Measurements from ENCODE around the gene LRRC36. TPM values are rescaled to one million over a fixed set of nuclear protein-coding genes. Genes with fewer than 3 reads are reported as not detected.
A peak's percentile ranks its signal among the peaks of the same experiment; 100 is the strongest.

The LRRC36 gene
- total RNA-seq, 2 donors from 2014 or later: 1.6 TPM; not detected in 1

DNA sequence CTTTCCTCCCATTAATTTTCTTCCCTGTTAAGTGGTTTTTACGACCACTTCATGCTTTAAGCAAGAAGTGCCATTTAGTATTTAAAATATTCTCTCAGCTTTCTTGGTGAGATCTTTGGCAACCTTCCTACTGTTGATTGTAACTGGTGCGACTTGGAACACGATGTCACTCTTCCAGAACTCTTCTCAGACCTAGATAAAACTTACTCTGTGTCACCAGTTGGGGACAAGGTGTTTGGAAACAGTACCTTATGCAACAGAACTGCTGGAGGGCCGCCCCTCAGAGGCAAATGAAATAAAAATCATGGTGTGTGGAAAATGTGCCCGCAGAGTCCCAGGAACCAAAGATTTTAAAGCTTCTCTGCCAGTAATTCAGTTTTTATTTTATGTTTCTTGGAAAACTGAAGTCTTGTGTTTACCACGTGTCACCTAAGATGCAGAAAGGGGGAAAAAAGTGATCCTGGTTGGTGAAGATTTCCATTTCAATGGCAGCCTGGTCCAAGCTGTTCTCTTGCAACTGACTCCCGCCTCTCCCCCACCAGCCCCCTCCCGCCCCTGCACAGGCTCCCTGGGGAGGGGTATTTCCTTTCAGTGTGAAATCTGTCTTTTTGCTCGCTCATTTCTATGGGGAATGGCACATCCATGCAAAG lies 97.1 kb downstream of the LRRC36 start:
- Mint-ChIP-seq H3K27me3 (peaks cover 25% of the 10 kb centered on the region), H3K4me1 (no peaks in the 10 kb centered on the region), H3K9me3 (no peaks in the 10 kb centered on the region), H3K4me3 (no peak overlapping the region), H3K36me3 (ENCODE audit: low read depth) (no peaks in the 10 kb centered on the region), H3K27ac (no peak overlapping the region)
- ATAC-seq (replicated peaks): no peak

DNA sequence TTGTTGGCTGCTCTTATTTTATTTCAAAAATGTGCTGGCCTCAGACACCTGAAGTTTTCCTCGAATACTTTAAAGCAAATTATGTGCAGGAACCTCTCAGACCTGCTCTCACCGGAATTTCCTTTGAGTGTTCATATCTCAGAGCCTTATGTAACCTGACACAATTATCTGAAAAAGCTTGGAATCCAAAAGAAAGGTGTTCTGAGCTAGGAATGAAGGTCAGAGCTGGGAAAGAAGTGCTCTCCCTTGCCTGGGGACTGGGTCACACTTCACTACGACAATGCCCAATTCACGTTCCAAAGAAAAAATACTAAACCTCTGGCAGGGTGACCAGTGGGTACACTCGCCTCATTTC lies 97.6 kb downstream of the LRRC36 start:
- H3K27ac Mint-ChIP-seq: no peak overlapping the region
- H3K27me3 Mint-ChIP-seq: peaks cover 29% of the 10 kb centered on the region
- no peaks in the 10 kb centered on the region for H3K36me3 Mint-ChIP-seq (ENCODE audit: low read depth)
- H3K4me3 Mint-ChIP-seq: no peak overlapping the region
- ATAC-seq (replicated peaks): no peak
- no peaks in the 10 kb centered on the region for H3K4me1 Mint-ChIP-seq
- no peaks in the 10 kb centered on the region for H3K9me3 Mint-ChIP-seq

DNA sequence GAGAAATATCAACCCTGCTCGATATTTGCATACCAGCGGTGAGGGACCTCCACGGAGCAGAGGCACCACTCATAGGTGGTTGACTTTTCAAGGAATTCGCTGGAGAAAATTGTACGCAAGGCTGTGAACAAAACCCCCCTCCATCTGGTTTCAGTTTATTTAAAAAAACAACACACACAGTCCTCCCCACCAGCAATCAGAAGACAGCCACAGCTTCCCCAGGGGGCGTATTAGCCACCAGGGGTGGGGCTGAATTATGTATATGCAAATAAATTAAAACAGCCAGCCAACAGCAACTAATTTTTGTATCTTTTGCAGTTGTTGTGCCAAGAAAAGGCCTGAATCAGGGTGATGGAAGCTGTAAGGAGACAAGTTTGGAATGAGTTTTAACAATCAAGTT lies 98.4 kb downstream of the LRRC36 start:
- Mint-ChIP-seq H3K36me3 (ENCODE audit: low read depth) (no peaks in the 10 kb centered on the region), H3K27ac (no peak overlapping the region), H3K27me3 (peaks cover 29% of the 10 kb centered on the region)

DNA sequence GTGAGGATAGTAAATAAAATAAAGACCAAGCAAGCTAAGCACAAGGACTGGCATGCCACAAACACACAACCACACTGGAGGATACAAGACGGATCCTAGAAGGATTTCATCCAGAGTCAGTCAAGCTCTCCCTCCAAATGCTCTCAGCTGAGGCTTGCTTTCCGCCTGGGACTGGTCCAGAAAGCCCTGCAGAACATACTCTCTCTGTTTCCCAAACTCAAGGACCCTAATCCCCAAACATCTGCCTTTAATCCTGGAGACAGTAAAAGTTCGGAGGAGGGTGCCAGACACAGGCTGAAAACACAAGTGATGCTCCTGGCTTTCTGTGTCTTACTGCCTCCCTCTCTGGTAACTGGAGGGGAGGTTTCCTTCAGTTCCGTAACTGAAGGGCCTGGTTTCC lies 99.0 kb downstream of the LRRC36 start:
- Mint-ChIP-seq H3K4me1 (no peaks in the 10 kb centered on the region), H3K27ac (no peak overlapping the region), H3K4me3 (no peak overlapping the region), H3K27me3 (peaks cover 33% of the 10 kb centered on the region), H3K9me3 (no peaks in the 10 kb centered on the region), H3K36me3 (ENCODE audit: low read depth) (no peaks in the 10 kb centered on the region)
- ATAC-seq (replicated peaks): no peak

More for the DNA sequence above, 98.4 kb downstream of the LRRC36 start:
- Mint-ChIP-seq H3K9me3 (no peaks in the 10 kb centered on the region), H3K4me1 (no peaks in the 10 kb centered on the region), H3K4me3 (no peak overlapping the region)
- ATAC-seq (replicated peaks): no peak

DNA sequence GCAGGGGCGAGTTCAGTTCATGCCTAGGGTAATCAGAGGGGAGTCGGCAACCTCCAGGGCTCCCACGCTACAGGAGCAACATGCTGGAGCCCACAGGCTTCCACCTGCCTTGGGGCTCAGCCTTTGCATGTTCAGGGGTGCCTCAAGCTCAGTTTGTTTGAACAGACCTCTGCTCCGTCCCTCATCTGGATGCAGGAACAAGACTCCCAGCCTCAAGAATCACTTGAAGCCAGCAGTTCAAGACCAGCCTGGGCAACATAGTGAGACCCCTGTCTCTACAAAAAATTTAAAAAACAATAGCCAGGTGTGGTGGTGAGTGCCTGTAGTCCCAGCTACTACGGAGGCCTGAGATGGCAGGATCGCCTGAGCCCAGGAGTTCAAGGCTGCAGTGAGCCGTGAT lies 99.4 kb downstream of the LRRC36 start:
- Mint-ChIP-seq H3K9me3 (no peaks in the 10 kb centered on the region), H3K4me3 (no peak overlapping the region), H3K4me1 (no peaks in the 10 kb centered on the region), H3K36me3 (ENCODE audit: low read depth) (no peaks in the 10 kb centered on the region), H3K27me3 (peaks cover 33% of the 10 kb centered on the region), H3K27ac (no peak overlapping the region)
- ATAC-seq (replicated peaks): no peak

DNA sequence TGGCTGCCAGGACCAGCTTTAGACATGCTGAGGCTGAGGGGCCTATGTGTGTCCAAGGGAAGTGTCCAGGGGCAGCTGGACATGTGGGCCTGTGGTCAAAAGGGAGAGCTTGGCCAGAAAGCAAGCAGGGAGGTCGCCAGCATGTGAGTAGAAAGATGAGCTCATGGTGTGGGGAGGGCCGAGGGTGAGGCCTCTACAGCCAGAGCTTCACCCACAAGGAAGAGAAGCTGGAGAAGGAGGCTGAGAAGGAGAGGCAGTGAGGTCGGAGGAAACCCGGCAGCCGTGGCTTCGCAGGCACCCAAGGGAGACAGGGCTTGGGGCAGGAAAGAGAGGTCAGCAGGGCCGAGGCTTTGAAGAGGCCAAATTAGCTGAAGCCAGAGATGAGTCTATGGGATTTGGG lies 100.3 kb downstream of the LRRC36 start:
- Mint-ChIP-seq H3K27me3 (peaks cover 33% of the 10 kb centered on the region), H3K9me3 (no peaks in the 10 kb centered on the region), H3K4me3 (no peak overlapping the region), H3K4me1 (no peaks in the 10 kb centered on the region), H3K27ac (no peak overlapping the region), H3K36me3 (ENCODE audit: low read depth) (no peaks in the 10 kb centered on the region)
- no peak for ATAC-seq (replicated peaks)

DNA sequence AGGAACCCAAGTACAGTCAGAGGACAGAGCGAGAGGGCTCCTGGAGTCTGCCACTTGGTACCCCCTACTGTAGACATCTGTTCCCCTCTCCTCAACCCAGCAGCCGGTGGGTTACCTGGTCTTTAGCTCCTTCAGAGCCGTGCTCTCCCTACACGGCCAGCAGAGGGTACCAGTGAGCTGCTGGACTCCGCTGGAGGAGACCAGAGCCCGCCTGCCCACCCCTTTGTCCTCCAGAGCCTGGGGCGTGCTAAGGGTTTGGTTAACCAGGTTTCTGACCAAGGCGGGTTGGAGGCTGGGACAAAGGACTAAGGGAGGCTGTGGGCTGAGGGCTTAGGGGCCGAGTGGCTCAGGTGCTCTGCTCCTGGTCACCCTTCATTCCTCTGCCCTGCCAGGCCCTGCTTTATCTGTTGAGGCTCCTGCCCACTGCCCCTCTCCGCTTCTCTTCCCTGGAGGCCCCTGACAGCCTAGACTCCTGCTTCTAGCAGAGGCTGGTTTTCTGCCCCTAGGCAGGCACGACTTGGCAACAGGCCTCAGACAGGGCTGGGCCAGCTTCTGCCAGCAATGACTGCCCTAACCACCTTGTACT lies 101.6 kb downstream of the LRRC36 start:
- ATAC-seq (replicated peaks): peak; percentile 61
- Mint-ChIP-seq H3K4me3 (no peak overlapping the region), H3K36me3 (ENCODE audit: low read depth) (no peaks in the 10 kb centered on the region), H3K27ac (no peak overlapping the region), H3K9me3 (no peaks in the 10 kb centered on the region), H3K27me3 (peaks cover 33% of the 10 kb centered on the region), H3K4me1 (no peaks in the 10 kb centered on the region)

DNA sequence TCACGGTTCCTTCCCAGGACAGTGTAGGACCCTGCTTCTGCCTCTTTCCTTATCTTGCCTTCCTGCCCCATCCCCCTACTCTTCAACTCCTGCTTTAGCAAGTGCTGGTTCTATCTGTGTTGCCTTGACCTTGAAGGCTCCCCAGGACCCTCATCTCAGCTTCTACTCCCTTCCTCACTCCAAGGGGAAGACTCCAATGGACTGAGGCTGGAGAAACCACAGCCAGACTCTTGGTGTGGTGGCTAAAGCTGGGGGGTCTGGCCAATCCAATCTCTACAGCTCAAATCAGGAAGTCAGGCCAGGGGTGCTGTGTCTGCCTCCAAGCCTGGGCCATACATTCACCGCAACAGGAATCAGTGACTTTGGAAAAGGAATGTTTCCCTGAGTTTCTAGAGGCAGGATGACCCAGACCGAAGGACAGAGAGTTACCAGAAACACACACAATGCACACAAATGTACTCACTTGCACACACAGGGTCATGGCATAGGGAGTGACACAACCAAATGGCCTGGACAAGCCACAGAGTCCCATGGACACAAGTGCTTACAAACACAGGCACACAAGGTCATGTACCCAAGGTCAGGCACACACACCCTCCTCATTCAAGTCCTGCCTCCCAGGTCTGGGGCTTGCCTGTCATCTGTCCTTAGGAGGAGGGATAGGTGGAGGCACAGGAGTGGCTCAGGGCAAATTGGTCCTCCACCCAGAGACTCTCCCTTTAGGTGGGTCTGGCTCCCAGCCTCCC lies 102.6 kb downstream of the LRRC36 start:
- Mint-ChIP-seq H3K27ac (no peak overlapping the region), H3K27me3 (peaks cover 29% of the 10 kb centered on the region), H3K36me3 (ENCODE audit: low read depth) (no peaks in the 10 kb centered on the region), H3K4me3 (peak overlapping the region; percentile 72), H3K4me1 (no peaks in the 10 kb centered on the region), H3K9me3 (no peaks in the 10 kb centered on the region)
- ATAC-seq (replicated peaks): no peak

DNA sequence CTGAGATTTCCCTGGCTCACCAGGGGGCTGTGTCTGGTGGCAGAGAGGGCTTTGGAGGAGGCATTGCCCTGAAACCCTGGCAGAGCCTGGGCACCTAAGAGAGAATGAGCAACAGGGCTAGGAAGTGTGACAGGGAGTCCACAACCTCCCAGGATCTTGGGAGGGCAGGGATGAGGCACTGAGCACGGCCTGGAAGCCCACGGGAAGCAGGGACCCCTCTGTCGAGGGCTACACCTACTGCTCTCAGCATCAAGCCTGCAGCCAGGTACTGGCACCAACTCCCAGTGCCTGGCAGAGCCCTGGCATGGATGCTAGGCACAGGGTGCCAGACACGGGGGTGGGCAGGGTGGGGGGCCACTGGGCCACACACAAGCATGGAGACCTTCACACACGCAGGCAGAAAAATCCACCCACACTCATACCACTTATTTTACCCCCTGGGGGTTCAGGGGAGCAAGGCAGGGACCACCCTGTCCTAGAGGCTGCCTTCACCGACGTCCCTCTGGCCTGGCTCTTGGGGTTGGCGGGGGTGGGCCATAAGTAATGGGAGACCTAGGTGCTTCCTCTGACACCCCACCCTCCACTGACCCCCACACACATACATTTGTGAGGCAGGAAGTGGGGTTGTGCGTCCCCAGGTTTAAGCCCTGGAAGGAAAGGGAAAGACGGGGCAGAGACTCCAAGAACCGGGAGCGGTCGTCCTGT lies 103.3 kb downstream of the LRRC36 start:
- no peak for ATAC-seq (replicated peaks)
- Mint-ChIP-seq H3K4me3 (peak overlapping the region; percentile 72), H3K9me3 (no peaks in the 10 kb centered on the region), H3K4me1 (no peaks in the 10 kb centered on the region), H3K27me3 (peaks cover 29% of the 10 kb centered on the region), H3K36me3 (ENCODE audit: low read depth) (no peaks in the 10 kb centered on the region), H3K27ac (no peak overlapping the region)

DNA sequence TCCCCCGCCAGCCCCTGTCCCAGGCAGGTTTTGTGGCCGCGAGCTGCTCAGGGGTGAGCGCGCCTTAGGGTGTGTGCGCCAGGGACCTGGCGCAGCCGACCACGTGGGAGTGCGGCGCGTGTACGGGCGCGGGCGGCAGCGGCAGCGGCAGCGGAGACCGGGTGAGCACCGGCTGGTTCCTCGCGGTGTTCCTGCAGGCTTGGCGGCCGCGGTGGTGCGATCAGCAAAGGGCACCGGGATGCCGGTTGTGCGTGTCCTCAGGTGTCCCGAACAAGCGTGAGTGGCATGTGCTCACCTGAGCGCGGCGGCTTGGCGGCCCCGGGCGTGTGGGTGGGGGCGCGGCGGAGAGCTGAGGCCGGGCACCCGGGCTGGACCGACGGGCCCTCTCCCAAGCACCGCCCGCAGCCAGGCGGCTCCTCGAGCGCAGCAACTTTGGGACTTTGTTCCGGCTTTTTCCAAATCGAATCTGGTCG lies 103.9 kb downstream of the LRRC36 start:
- Mint-ChIP-seq H3K4me1 (no peaks in the 10 kb centered on the region), H3K36me3 (ENCODE audit: low read depth) (no peaks in the 10 kb centered on the region), H3K9me3 (no peaks in the 10 kb centered on the region), H3K4me3 (peak overlapping the region; percentile 72), H3K27ac (no peak overlapping the region), H3K27me3 (peaks cover 25% of the 10 kb centered on the region)
- peak; percentile 44 for ATAC-seq (replicated peaks)

DNA sequence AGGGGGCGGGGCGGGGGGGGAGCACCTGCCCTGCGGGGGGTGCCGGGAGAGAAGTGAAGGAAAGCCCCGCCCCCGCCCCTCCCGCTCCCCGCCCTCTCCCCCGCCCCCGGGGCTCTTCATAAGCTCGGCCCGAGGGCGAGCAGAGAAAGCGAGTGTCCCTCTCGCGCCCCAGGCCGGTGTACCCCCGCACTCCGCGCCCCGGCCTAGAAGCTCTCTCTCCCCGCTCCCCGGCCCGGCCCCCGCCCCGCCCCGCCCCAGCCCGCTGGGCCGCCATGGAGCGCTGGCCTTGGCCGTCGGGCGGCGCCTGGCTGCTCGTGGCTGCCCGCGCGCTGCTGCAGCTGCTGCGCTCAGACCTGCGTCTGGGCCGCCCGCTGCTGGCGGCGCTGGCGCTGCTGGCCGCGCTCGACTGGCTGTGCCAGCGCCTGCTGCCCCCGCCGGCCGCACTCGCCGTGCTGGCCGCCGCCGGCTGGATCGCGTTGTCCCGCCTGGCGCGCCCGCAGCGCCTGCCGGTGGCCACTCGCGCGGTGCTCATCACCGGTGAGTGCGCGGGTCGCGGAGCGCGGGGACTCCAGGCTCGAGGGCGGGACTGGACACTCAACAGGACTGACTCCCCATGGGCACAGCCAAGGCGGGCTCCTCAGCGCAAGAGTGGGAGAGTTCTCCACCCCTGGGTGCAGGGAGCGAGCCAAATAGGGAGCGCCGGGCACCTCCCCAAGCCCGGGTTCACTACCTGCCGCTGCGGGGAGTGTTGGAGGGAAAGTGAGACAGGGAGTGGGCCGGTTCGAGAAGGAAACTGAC lies 104.6 kb downstream of the LRRC36 start, which contains the start of gene HSD11B2:
HSD11B2 (plus strand) TSS at position 145 of the 798 bp plus-strand sequence; CDS start at position 273, 128 bp downstream.
- Mint-ChIP-seq H3K27me3 (peaks cover 25% of the 10 kb centered on the region), H3K27ac (no peak within 1 kb of the TSS), H3K4me1 (no peaks in the 10 kb centered on the region), H3K9me3 (no peaks in the 10 kb centered on the region), H3K4me3 (peak within 1 kb of the TSS; percentile 72), H3K36me3 (ENCODE audit: low read depth) (no peaks in the 10 kb centered on the region)
- peak; percentile 72 for ATAC-seq (replicated peaks)

DNA sequence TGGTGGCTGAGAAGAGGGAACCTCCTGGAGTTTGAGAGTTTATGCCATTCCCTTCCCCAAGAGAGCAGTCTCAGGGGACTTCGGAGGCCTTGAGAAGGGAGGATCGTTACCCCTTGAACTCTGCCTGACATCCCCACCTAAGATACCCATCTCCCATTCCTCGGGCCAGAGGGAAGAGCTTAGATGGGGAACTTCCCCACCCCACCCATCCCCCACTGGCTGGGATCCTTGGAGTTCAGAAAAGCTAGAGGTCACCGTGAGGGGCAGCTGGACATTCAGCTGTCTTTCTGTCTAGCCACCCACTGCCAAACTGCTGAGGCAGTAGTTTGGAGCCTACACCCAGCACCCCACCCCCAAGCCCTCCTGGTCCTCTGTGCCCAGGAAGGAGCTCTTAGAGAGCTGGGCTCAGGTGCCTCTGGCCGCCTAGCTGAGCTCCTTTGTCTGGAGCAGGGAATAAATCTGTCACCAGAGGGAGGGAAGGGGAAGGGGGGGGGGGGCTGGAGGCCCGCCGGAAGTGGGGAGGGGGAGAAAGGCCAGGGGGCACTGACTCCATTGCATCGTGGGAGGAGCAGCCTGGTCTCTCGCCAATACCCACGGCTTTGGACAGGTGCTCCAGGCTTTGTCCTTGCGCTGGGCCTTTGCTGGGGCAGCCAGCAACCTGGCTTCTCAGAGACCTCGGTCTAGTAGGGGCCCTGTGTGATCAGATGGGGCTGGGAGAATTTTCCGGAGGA lies 105.3 kb downstream of the LRRC36 start:
- Mint-ChIP-seq H3K27me3 (peaks cover 19% of the 10 kb centered on the region), H3K9me3 (no peaks in the 10 kb centered on the region), H3K36me3 (ENCODE audit: low read depth) (peaks cover 4% of the 10 kb centered on the region), H3K4me1 (no peaks in the 10 kb centered on the region), H3K27ac (no peak overlapping the region), H3K4me3 (peak overlapping the region; percentile 44)
- no peak for ATAC-seq (replicated peaks)

DNA sequence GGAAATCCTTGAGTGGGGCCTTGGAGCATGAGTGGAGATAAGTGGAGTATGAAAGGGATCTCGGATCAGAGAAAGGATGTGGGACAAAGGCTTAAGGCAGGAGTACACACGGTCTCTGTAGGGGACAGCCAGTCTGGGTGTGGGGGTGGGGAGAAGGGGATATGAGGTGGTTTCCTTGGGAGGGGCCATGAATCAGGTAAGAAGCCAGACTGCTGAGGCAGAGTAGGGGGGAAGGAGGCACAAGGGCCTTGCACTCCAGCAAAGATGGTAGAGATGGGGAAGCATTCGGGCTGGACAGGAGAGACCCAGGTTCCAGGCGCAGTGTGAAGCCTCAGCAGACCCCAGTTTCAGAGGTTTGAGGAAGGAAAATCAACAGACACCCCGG lies 105.9 kb downstream of the LRRC36 start:
- Mint-ChIP-seq H3K4me3 (no peak overlapping the region), H3K9me3 (no peaks in the 10 kb centered on the region), H3K27me3 (peaks cover 16% of the 10 kb centered on the region), H3K36me3 (ENCODE audit: low read depth) (peaks cover 5% of the 10 kb centered on the region), H3K4me1 (no peaks in the 10 kb centered on the region), H3K27ac (no peak overlapping the region)
- no peak for ATAC-seq (replicated peaks)

Data from activated T-helper 17 cell treated with anti-CD3 and anti-CD28 coated beads, Interleukin-2, amount 50 U/mL, for 72 hours (primary cell).